Activated T-cell treated with anti-CD3 and anti-CD28 coated beads, Interleukin-2, amount 50 U/mL, for 4 hours (primary cell): Measurements from ENCODE around the gene NCKAP5. TPM values are rescaled to one million over a fixed set of nuclear protein-coding genes. Genes with fewer than 3 reads are reported as not detected.
"Not testable (repeated sequence)": the region's sequence is repeated elsewhere in the genome, so short reads cannot be mapped to it uniquely, and the experiment has no call there.

Experiments used
- ATAC-seq, 2 donors: fragments of 200-7000 bp; cut with Tn5 transposase; one replicate each; pipeline ENCODE4 v1.10.0; 2021
- DNase-seq: peaks from one replicate; pipeline ENCODE4 v3.0.0-alpha.2; 2020
- H3K27me3 Mint-ChIP-seq: one replicate; pipeline ENCODE4 v1.8.0; 2021; ENCODE audit warnings: low read depth, mixed read lengths
- H3K36me3 Mint-ChIP-seq: one replicate; pipeline ENCODE4 v1.8.0; 2022; ENCODE audit warnings: mixed read lengths; ENCODE audit not compliant: insufficient read depth
- H3K4me1 Mint-ChIP-seq: one replicate; pipeline ENCODE4 v1.8.0; 2021; ENCODE audit warnings: low read depth, mixed read lengths
- H3K4me3 Mint-ChIP-seq: one replicate; pipeline ENCODE4 v1.8.0; 2021; ENCODE audit warnings: mild to moderate bottlenecking, moderate library complexity, mixed read lengths
- H3K9me3 Mint-ChIP-seq: one replicate; pipeline ENCODE4 v1.8.0; 2021; ENCODE audit warnings: mixed read lengths
- total RNA-seq, 3 donors: library from RNA; stranded (reverse); gene quantifications; one replicate each; pipeline ENCODE4 v1.2.1, GENCODE V29; 2021

The NCKAP5 gene
- total RNA-seq, 3 donors from 2014 or later, result 0.03 TPM; not detected in 2

DNA sequence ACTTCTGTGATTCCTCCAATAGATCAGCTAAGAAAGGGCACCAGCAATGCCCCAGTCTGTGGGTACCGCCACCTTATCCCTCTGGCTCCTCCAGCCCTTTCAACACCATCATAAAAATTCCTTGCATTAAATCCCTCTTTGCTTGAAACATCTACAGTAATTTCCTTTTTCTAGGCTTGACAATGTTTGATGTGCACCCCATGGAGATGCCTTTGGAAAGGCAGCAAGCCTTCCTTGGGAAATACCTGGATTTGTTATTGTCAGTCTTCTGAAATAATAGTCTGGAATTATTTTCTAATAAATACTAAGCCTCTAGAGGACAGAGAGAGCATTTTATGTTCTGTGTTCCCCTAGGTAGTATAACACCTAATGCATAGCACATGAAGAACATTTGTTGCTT lies 46.1 kb downstream of the NCKAP5 start:
- Mint-ChIP-seq H3K27me3 (no peaks in the 10 kb centered on the region), H3K36me3 (no peaks in the 10 kb centered on the region), H3K9me3 (no peaks in the 10 kb centered on the region), H3K4me1 (no peaks in the 10 kb centered on the region), H3K4me3 (no peak overlapping the region)
- DNase-seq (no peak), ATAC-seq (no peak)

DNA sequence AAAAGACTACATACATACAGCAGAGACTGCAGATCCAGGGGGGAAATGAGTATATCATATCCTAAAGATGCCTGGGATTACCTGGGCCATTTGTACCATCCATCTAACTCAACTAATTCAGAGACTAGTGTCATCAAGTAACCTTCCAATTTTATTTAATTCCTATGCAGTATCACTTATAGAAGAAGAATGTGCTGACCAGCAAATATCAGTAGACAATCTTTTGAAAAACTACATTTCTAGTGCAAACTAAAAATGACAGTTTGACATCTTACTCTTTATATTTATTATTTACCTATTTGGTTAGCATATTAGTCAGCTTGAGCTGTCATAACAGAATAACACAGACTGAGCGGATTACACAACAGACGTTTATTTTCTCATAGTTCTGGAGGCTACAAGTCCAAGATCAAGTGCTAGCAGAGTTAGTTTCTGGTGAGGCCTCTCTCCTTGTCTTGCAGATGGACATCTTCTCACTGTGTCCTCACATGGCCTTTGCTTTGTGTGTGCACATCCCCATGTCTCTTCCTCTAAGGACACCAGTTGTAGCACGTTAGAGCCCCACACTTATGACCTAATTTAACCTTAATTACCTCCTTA lies 47.0 kb downstream of the NCKAP5 start:
- Mint-ChIP-seq H3K36me3 (no peaks in the 10 kb centered on the region), H3K4me3 (no peak overlapping the region), H3K9me3 (no peaks in the 10 kb centered on the region), H3K4me1 (no peaks in the 10 kb centered on the region), H3K27me3 (no peaks in the 10 kb centered on the region)
- ATAC-seq (no peak), DNase-seq (no peak)

DNA sequence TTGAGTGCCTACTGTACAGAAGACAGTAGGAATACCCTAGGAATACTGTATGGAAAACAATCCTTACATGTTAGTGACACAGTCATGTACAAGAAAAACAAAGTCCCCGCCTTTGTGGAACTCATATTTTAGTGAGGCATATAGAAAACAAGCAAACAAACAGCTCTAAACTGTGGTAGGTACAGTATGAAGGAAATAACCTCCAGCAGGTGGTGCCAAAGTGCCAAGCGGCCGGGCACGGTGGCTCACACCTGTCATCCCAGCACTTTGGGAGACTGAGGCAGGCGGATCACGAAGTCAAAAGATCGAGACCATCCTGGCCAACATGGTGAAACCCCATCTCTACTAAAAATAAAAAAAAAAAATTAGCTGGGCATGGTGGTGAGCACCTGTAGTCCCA lies 48.6 kb downstream of the NCKAP5 start:
- not testable (repeated sequence) for H3K36me3 Mint-ChIP-seq, H3K27me3 Mint-ChIP-seq, H3K4me3 Mint-ChIP-seq, H3K9me3 Mint-ChIP-seq, DNase-seq, ATAC-seq, H3K4me1 Mint-ChIP-seq

DNA sequence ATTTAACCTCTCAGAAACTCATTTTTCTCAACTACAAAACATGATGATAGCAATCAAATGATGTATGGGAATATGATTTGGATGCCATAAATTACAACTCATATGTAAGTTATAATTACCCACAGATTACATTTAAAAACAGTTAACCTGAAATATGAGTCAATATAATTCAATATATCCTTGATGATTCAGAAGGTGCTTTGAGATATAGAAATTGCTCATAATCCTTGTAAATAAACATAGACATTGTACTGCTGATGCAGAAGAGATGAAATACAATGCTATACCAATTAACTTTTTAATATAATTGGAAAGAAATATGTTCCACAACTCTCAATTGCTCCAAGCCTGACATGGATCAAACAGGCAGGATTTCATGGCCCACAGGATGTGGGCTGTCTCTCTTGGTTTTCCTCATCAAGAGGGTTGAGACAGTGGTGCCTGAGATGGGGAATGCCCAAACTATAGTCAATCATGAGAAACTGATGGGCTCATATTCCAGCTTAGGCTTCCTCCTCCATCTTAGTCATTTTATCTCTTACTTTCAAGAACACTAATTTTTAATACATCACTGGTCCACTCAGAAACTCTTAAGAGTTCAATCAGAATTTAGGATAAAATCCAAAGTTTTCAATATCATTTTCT lies 49.4 kb downstream of the NCKAP5 start:
- Mint-ChIP-seq H3K9me3 (no peaks in the 10 kb centered on the region), H3K36me3 (no peaks in the 10 kb centered on the region), H3K27me3 (no peaks in the 10 kb centered on the region), H3K4me1 (no peaks in the 10 kb centered on the region), H3K4me3 (no peak overlapping the region)
- DNase-seq, result no peak
- no peak for ATAC-seq

DNA sequence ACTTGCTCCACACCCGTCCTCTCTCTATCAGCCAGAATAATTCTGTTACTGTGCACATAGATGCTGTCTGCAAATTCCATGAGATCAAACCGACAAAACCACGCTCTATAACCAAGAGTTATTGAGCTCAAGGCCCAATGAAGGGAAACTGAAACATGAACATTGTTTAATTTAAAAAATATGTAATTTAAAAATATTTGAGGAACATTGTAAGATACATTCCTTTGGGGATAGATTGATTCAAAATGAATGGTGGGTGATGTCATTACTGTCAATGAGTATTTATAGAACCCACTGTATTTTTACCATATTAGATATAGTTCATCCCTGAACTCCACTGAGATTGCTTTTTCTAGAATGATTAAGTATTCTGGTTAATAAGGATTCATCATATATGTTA lies 50.4 kb downstream of the NCKAP5 start:
- Mint-ChIP-seq H3K36me3 (no peaks in the 10 kb centered on the region), H3K27me3 (no peaks in the 10 kb centered on the region), H3K4me1 (no peaks in the 10 kb centered on the region), H3K4me3 (no peak overlapping the region), H3K9me3 (no peaks in the 10 kb centered on the region)
- ATAC-seq, result no peak
- no peak for DNase-seq

DNA sequence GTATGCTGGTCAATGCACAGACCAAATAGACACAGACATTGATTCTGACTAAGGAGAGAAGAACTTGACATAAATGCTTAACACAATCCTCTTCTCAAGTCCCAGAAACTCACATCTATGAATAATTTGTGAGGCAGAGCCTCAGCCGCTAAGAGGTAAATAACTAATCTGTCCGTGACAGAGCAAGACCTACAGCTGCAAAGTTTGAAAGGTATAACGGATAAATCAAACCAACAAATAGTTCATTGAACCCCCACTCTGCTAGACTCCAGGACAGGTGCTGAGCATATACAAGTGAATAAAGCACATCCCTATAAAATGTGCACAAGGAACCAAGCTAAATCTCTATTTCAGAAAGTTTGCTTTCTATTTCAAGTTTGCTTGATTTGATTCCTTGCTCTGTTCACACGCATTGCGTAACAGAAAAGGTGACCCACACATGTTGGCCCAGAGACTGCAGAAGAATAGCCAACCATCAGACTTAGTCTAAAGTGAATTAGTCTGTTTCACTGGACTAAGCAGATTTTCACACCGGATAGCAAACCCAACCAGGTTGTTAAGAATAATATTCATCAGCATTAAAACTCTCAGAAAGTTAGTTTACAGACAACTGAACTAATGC lies 51.7 kb downstream of the NCKAP5 start:
- no peaks in the 10 kb centered on the region for H3K9me3 Mint-ChIP-seq
- H3K4me3 Mint-ChIP-seq, result no peak overlapping the region
- ATAC-seq, result no peak
- no peak for DNase-seq
- H3K4me1 Mint-ChIP-seq, result no peaks in the 10 kb centered on the region
- no peaks in the 10 kb centered on the region for H3K27me3 Mint-ChIP-seq
- H3K36me3 Mint-ChIP-seq, result no peaks in the 10 kb centered on the region

DNA sequence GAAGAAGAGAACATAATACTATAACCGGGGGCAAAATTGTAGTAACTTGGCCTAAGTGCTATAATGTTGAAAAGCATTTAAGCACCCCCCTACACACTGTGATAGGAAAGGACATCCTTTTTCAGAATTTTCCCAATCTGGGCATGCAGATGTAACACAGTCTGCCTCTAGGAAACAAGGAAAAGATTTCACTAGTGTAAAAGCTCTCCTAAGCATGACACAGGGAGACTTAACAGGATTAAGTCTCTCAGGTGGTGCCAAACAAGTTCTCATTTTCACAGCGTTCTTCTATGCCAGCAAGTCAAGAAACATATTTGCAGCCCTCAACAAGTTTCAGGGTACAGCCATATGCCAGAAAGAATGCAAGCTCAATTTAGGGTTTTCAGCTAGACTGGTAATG lies 53.0 kb downstream of the NCKAP5 start:
- H3K9me3 Mint-ChIP-seq, result no peaks in the 10 kb centered on the region
- no peak overlapping the region for H3K4me3 Mint-ChIP-seq
- no peaks in the 10 kb centered on the region for H3K4me1 Mint-ChIP-seq
- no peak for ATAC-seq
- H3K36me3 Mint-ChIP-seq, result no peaks in the 10 kb centered on the region
- H3K27me3 Mint-ChIP-seq, result no peaks in the 10 kb centered on the region
- DNase-seq, result no peak

DNA sequence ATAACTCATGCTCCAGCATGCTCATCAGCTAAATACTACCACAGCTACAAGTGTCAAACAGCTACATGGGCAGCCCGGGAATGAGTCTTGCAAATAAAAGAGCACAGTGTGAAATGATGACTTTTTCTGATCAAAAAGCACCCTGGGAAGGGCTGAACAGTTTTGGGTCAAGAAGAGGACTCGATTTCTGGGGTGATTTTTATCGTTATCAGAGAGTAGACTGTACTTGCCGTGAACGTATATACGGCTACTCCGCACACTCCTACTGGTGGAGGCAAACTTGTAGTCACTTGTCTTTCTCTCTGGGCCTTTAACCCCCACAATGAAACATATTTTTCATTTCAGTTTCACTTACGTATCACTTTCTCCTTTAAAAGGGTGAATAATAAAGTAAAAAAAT lies 54.4 kb downstream of the NCKAP5 start:
- DNase-seq (no peak), ATAC-seq (no peak)
- H3K36me3 Mint-ChIP-seq, result no peaks in the 10 kb centered on the region
- no peak overlapping the region for H3K4me3 Mint-ChIP-seq
- no peaks in the 10 kb centered on the region for H3K9me3 Mint-ChIP-seq
- H3K27me3 Mint-ChIP-seq, result no peaks in the 10 kb centered on the region
- H3K4me1 Mint-ChIP-seq, result no peaks in the 10 kb centered on the region

DNA sequence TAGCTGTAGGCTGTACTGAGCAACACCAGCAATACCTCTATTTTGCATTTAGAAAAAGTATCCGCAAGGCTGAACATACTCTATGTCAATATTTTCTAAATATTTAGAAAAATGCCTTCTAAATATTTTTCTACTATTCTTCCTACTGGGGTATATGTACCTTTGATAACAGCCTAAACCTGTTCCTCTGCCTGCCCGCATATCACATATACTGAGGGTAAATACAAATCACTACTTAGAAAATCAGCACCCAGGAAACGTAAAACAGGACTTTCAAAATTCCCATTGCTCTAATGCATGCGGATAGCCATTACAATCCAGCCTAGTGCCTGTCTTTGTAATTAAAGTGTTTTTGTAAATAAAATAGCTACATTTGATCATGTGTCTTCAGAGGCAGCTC lies 56.1 kb downstream of the NCKAP5 start:
- H3K27me3 Mint-ChIP-seq, result no peaks in the 10 kb centered on the region
- ATAC-seq (no peak), DNase-seq (no peak)
- no peaks in the 10 kb centered on the region for H3K4me1 Mint-ChIP-seq
- no peaks in the 10 kb centered on the region for H3K9me3 Mint-ChIP-seq
- H3K36me3 Mint-ChIP-seq, result no peaks in the 10 kb centered on the region
- no peak overlapping the region for H3K4me3 Mint-ChIP-seq

DNA sequence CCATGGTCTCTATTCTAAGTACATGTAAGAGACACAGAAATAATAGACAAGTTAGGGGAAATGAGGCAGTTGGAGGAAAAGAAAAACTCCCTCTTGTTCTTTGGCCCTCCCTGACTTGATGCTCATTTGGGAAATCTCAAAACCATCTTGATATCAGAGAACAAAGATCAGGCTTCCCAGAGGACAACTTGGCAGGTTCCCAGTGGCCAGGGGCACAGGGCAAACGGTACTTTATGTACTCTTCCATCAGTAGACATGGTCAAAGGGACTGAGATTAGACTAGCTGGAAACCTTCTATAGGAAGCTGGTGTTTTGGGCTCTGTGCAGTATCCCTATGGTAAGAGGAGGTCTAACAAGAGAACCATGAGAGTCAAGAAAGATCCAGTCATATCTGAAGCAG lies 56.6 kb downstream of the NCKAP5 start:
- H3K4me3 Mint-ChIP-seq, result no peak overlapping the region
- H3K9me3 Mint-ChIP-seq, result no peaks in the 10 kb centered on the region
- H3K27me3 Mint-ChIP-seq, result no peaks in the 10 kb centered on the region
- no peak for DNase-seq
- H3K4me1 Mint-ChIP-seq, result no peaks in the 10 kb centered on the region
- ATAC-seq, result no peak
- no peaks in the 10 kb centered on the region for H3K36me3 Mint-ChIP-seq

DNA sequence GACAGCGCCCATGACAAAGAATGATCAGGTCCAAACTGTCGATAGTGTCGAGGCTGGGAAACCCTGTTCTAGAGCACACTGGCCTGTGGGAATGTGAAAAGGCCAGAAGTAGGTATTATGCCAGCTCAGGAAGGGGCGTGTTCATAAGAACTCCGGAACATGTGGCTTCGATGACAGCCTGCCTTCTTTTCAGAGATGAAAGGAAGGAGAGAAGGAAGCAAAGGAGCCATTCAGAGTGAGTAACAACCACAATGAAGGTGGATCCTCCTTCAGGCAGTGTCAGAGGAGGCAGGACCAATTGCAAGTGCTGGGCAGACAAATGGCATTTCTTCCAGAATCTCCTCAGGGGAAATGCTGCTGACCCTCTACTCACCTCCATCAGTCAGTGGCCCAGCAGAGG lies 58.5 kb downstream of the NCKAP5 start:
- no peak overlapping the region for H3K4me3 Mint-ChIP-seq
- no peaks in the 10 kb centered on the region for H3K36me3 Mint-ChIP-seq
- no peak for DNase-seq
- H3K27me3 Mint-ChIP-seq, result no peaks in the 10 kb centered on the region
- ATAC-seq, result no peak
- no peaks in the 10 kb centered on the region for H3K9me3 Mint-ChIP-seq
- no peaks in the 10 kb centered on the region for H3K4me1 Mint-ChIP-seq

DNA sequence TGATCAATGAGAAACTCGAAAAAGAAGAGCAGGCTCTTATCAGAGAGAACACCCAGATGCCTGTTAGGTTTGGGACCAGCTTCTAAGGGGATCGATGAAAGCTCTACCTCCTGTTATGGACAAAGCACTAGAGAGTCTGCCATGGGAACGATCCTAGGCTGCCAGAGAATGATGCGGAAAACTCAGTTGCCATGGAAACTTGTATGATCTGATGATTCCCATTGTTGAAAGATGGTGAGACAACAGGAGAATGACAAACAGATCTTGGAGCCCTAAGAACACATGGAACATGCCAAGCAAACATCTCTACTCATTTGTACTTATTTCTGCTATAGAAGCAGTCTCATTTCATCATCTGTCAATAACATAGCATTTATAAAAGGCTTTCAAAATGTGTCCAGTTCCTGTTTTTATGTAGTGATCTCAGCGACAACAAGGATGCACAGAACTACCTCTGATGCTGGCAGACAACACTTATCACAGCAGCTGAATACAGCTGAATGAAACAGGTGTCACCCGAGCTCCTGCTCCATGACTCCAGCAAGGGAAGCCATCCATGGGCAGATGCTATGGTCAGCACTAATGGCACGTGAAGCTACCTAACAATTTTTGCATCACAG lies 59.6 kb downstream of the NCKAP5 start:
- DNase-seq (no peak), ATAC-seq (no peak)
- H3K9me3 Mint-ChIP-seq, result no peaks in the 10 kb centered on the region
- no peak overlapping the region for H3K4me3 Mint-ChIP-seq
- no peaks in the 10 kb centered on the region for H3K4me1 Mint-ChIP-seq
- H3K36me3 Mint-ChIP-seq, result no peaks in the 10 kb centered on the region
- H3K27me3 Mint-ChIP-seq, result no peaks in the 10 kb centered on the region

DNA sequence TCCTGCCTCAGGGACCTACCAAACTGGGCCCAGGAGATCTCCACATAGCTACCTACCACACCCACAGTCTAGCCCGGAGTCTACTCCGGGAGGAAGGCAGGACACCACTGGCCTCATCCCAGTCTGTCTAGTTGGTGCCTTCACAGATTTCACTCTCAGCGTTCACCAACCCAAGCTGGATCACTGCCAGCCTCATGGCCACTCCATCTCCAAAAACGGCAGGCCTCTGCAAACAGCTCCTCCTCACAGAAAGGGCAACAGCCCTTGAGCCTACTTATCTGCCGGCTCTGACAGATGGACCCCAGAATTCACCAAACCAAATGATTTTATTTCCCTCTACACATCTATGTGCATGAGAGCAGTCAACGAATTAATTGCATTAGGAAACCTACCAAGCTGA lies 61.3 kb downstream of the NCKAP5 start:
- H3K9me3 Mint-ChIP-seq, result no peaks in the 10 kb centered on the region
- ATAC-seq (no peak), DNase-seq (no peak)
- no peaks in the 10 kb centered on the region for H3K4me1 Mint-ChIP-seq
- H3K27me3 Mint-ChIP-seq, result no peaks in the 10 kb centered on the region
- no peak overlapping the region for H3K4me3 Mint-ChIP-seq
- H3K36me3 Mint-ChIP-seq, result no peaks in the 10 kb centered on the region

DNA sequence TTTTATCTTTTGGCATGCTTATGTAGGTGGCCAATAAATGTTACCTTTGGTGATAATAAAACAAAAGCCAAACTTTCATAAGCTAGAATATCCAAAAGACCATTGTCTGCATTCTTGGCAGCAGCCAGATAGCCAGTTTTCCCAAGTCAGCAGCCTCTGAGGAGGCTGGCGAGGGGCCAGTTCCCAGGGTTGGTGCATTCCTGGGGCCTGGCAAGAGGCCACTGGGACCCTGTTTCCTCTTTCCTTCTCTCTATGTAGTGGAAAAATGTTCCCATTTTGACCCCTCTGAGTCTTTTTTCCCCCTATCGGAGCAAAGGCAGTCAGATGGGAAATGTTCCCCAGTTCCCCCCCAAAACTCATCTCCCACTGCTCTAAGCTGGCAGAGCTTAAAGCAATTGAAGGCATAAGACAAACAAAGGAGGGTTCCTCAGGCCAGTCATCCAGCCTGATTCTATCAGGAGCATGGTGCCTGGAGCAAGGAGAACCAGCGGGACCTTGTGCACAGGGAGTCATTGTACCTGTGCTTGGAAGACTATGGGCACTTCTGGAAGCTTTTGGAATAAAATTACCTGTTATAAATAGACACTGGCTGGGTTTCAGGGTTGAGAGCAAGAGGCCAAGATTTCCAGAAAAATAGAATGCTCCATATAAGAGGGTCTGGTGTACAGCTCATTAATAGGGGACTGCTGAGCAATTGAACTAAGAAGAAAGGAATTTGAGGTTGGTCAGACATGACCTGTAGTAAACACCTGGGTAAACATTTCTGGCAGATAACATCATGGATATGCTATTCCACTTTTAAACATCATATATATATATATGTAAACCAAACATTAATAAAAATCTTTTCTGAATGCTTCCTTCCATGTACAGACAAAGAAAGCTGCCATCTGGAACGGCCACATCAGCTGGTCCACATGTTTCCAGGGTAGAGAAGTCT lies 63.4 kb downstream of the NCKAP5 start:
- no peak for ATAC-seq
- no peaks in the 10 kb centered on the region for H3K27me3 Mint-ChIP-seq

More for the DNA sequence above, 63.4 kb downstream of the NCKAP5 start:
- H3K4me3 Mint-ChIP-seq, result no peak overlapping the region
- DNase-seq, result no peak
- no peaks in the 10 kb centered on the region for H3K4me1 Mint-ChIP-seq
- H3K9me3 Mint-ChIP-seq, result no peaks in the 10 kb centered on the region
- no peaks in the 10 kb centered on the region for H3K36me3 Mint-ChIP-seq
